GM12878 (cell line): Measurements from ENCODE around the gene CYB5RL.

Experiments
- JUNB ChIP-seq: IDR thresholded peaks from 2 replicates; pipeline ENCODE4 v1.6.1; 2016; ENCODE audit warnings: antibody characterized with exemption, mild to moderate bottlenecking
- NRF1 ChIP-seq: conservative IDR thresholded peaks from 2 replicates; pipeline ENCODE4 v1.6.1; 2011; ENCODE audit warnings: mild to moderate bottlenecking, low read depth, low read length, improper control_type of control experiment
- TF ChIP-seq, protein P1 (sequence below), 3 experiments: IDR thresholded peaks in 2 of 3; conservative IDR thresholded peaks in 1 of 3; 2 replicates each; pipeline ENCODE4 v1.5.1; 2011; ENCODE audit warnings: low read depth in 3 of 3, low read length in 3 of 3, mild to moderate bottlenecking in 3 of 3, control low read depth in 2 of 3, moderate library complexity in 2 of 3, inconsistent platforms in 1 of 3, mixed read lengths in 1 of 3; ENCODE audit not compliant: control insufficient read depth in 2 of 3, insufficient read depth in 1 of 3; ENCODE audit errors: extremely low read depth in 1 of 3

DNA sequence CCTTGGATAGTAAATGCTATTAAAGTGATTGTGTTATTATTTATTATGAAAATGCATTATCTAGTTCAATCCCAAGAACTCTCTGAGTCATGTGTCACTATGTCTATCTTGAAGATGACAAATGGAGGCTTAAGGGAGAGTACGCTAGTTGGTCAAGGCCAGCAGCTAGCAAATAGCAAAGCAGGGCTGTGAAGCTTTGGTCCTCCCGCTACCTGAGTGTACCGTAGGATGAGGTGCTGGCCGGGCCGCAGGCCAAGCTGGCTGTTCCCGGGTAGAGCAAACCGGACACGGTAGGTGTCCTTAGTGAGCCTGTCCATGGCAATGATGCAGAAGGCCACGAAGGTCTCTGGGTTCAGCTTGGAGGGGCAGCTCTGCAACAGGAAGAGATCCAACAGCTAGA is 9.3 kb downstream of the CYB5RL start:
- TF ChIP-seq, protein P1, sequence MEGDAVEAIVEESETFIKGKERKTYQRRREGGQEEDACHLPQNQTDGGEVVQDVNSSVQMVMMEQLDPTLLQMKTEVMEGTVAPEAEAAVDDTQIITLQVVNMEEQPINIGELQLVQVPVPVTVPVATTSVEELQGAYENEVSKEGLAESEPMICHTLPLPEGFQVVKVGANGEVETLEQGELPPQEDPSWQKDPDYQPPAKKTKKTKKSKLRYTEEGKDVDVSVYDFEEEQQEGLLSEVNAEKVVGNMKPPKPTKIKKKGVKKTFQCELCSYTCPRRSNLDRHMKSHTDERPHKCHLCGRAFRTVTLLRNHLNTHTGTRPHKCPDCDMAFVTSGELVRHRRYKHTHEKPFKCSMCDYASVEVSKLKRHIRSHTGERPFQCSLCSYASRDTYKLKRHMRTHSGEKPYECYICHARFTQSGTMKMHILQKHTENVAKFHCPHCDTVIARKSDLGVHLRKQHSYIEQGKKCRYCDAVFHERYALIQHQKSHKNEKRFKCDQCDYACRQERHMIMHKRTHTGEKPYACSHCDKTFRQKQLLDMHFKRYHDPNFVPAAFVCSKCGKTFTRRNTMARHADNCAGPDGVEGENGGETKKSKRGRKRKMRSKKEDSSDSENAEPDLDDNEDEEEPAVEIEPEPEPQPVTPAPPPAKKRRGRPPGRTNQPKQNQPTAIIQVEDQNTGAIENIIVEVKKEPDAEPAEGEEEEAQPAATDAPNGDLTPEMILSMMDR (IDR thresholded peaks at IDR 0.05 in 2 of 3, conservative IDR thresholded peaks at IDR 0.05 in 1 of 3; ENCODE audit: control insufficient read depth in 2 of 3, extremely low read depth in 1 of 3, insufficient read depth in 1 of 3, low read depth in 3 of 3, low read length in 3 of 3) = no peak
- TF ChIP-seq NRF1 (no peak), JUNB (no peak)
